ENCODE results near the gene KLK8.
"Not testable (repeated sequence)": the region's sequence is repeated elsewhere in the genome, so short reads cannot be mapped to it uniquely, and the experiment has no call there.

Gene KLK8

GRCh38 chr19:51016798-51017683 lies 15.6 kb upstream of the KLK8 start:
- peak; percentile 33 for DNase-seq

- DNase-seq, result no peak
These were observed 14.4 kb upstream of the KLK8 start for GRCh38 chr19:51015691-51016267.

- no peak for DNase-seq
These were observed 12.8 kb upstream of the KLK8 start for GRCh38 chr19:51014242-51014641.

DNA sequence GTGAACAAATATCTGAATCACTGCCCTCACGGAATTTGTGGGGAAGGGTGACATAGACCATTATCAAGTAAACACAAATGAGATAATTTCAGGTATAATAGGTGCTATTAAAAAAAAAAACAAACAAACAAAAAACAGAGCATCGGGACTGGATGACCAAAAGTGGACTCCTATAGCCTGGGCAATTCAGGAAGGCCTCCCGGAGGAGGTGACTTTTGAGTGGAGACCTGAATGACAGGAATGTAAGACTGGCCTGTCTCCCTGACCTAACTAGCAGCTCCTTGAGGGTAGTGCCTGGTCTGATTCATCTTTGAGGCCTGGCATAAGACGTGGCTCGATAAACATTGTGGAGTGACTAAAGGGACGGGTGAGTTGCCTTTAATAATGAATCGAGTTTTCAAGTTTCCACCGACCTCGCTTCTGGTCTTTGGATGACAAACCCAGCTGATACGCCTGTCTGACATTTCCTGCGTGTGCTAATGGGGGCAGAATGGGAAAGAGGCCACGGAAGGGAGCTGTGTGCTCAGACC lies 11.3 kb upstream of the KLK8 start:
- no peak for DNase-seq

DNA sequence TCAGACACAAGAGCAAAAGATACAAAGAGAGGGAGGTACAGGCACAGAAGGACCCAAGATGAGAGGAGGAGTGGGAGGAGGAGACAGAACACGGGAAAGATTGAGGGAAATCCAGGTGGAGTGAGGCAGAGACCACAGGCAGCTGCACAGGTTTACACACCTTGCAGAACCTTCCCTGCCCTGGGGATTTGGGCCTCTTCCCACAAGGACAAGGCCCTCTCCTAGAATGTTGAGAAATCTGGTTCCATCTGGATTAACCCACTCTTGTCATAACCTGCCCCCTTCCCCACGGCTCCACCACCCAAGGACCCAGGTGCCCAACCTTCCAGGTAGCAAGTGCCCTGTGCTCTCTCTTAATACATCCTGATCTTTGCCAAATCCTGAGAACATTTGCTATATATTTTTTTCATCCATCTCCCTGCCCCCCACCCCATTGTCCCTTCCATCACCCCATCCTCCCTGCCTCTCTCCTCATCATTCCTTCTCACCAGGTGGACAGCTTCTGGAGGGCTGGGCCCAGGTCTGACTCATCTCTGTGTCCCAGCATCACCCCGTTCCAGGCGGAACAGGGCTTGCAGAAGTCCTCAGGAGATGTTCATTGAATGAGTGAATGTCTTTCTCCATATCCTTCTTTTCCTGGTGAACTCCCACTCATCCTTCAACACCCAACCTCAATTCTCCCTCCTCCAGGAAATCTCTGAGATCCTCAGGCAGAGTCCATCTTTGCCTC lies 8.8 kb upstream of the KLK8 start:
- no peak for DNase-seq

- DNase-seq, result no peak
These were observed 7.9 kb upstream of the KLK8 start for GRCh38 chr19:51009061-51009891.

GRCh38 chr19:51007488-51007887 lies 6.1 kb upstream of the KLK8 start:
- DNase-seq, result no peak

DNA sequence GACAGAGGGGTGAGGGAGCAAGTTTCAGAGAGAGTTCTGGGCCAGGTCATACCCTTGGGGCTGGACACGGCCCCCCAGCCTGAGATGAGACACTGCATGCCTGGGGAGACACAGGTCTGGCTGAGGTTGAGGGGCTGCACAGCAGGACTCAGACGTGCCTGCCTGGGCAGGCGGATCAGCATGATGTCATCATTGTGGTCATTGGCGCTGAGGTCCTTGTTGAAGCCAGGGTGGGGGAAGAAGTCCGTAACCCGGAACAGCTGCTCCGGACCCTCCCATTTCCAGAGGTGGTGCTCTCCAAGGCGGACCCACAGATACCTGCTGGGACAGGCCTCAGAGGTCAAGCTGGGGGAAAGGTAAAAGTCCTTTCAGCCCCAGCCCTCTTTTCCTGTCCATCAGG lies 5.0 kb upstream of the KLK8 start:
- no peak for DNase-seq

GRCh38 chr19:51005248-51005647 lies 3.8 kb upstream of the KLK8 start:
- no peak for DNase-seq

DNA sequence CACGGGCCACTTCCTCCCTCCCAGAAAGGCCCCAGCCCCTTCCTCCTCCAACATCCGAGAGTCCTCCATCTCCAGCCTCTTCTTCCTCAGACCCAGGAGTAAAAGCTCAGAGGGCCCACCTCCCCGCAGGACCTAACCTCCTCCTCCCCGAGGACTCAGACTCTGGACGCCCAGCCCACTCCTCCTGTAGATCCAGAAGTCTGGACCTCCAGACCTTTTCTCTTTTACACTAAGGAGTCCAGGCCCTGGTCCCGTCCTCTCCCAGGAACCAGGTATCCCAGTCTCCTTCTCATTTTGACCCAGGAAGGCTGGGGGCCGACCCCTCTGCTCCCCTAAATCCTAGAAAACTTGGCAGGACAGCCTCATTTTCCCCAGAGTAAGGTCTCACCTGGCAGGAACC lies 1.9 kb upstream of the KLK8 start:
- no peak for DNase-seq

GRCh38 chr19:51002542-51003311 lies 1.3 kb upstream of the KLK8 start:
- DNase-seq, result peak; percentile 2

- DNase-seq, result no peak
These were observed 707 bp upstream of the KLK8 start for GRCh38 chr19:51002089-51002532.

- DNase-seq, result no peak
These were observed 423 bp downstream of the KLK8 start for GRCh38 chr19:51000981-51001380.

DNA sequence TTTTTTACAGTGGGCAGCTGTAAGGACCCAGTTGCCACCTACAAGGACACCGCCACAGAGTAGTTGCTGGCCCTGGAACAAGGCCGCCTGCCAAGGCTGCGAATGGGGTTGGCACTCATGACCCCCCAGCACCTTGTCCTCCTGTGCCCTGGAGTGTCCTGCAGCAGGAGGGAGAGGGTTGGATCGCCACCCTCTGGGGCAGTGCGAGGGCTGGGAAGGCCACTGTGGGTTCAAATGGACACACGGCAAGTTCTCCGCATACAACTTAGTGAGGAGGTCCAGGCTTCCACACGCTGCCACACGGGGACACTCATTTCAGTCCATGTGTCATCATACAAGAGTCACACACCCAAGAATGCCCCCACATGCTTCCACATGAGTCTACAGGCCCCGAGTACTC lies 978 bp downstream of the KLK8 start:
- no peak for DNase-seq

DNA sequence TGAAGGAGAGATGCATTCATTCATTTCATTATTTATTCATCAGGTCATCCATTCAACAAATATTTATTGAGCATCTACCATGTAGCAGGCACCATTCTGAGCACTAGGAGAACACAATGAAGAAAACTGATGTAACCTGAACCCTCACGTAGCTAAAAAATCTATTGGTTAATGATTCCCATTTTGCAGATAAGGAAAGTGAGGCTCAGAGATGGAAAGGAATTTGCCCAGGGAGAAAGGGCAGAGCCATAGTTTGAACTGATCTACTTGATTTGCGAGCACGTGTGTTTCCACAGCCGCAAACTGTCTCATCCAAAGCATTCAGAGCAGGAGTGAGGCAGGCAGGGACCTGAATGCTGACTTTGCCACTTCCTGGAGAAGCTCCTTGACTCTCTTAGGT lies 2.7 kb downstream of the KLK8 start:
- DNase-seq, result no peak

- no peak for DNase-seq
These were observed 3.3 kb downstream of the KLK8 start for GRCh38 chr19:50998061-50998460.

- no peak for DNase-seq
These were observed 7.3 kb downstream of the KLK8 start for GRCh38 chr19:50994129-50994528.

GRCh38 chr19:50992666-50993035 lies 8.8 kb downstream of the KLK8 start:
- DNase-seq, result no peak

GRCh38 chr19:50984416-50984815 lies 17.0 kb downstream of the KLK8 start:
- DNase-seq, result not testable (repeated sequence)

- no peak for DNase-seq
These were observed 17.6 kb downstream of the KLK8 start, which contains the start of gene KLK7 for GRCh38 chr19:50983625-50984292. Gene KLK7 (minus strand): TSS chr19:50983917. CDS start chr19:50982399, 1,518 bp downstream.

DNA sequence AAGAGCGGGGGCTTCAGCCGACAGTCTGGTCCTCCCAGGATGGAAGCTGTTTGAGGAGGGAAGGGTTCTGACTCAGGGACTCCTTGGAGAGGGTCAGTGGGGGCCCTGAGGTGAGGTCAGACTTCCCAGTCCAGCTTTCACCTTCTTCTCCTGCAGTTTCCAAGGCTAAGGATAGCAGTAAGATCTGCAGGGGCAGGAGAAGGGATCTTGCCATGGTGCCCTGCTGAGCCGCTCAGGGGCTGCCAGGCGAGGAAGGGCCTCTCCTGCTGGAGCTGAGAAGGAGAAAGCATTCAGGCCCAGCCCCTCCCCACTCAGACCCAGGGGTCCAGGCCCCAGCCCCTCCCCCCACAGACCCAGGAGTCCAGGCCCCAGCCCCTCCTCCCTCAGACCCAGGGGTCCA lies 19.2 kb downstream of the KLK8 start:
- DNase-seq, result no peak
